Measurements from ENCODE around the gene C1orf116. TPM values are rescaled to one million over a fixed set of nuclear protein-coding genes. Genes with fewer than 3 reads are reported as not detected.
A peak's percentile ranks its signal among the peaks of the same experiment; 100 is the strongest.

Gene C1orf116
- total and polyA plus RNA-seq, 4 experiments from 2014 or later = 0.14 TPM; not detected in 3

GRCh38 chr1:207077012-207077411, 44.5 kb upstream of the C1orf116 start:
- ChIA-PET POLR2A (ENCODE audit: partially characterized antibody) (no interaction called here), CTCF (ENCODE audit: partially characterized antibody) (interaction anchor here (0.7 to 5.1 kb wide), 3 partner anchors 22 to 328 kb away, joined by 3 to 29 read pairs (median 3); no protein-coding TSS in a partner anchor)
- H3K4me1 ChIP-seq (ENCODE audit: insufficient read depth, low read length) = no peaks in the 10 kb centered on the region
- intact Hi-C loops (cut with micrococcal nuclease) = loop anchor here (1.0 to 10.0 kb wide), 6 partner anchors 27 to 442 kb away; partner anchors contain the start of gene DYRK3
- H3K27me3 Mint-ChIP-seq = peaks cover 4 to 9% of the 10 kb centered on the region in 2 donors
- H3K9me3 Mint-ChIP-seq = no peaks in the 10 kb centered on the region
- H3K4me3 ChIP-seq (ENCODE audit: low read length in 2 of 2) = no peak overlapping the region
- no peak overlapping the region for H3K4me3 Mint-ChIP-seq
- H3K27ac ChIP-seq (ENCODE audit: low read depth, low read length) = no peak overlapping the region
- no peaks in the 10 kb centered on the region for H3K27me3 ChIP-seq (ENCODE audit: insufficient read depth, low read length)
- no peaks in the 10 kb centered on the region for H3K36me3 ChIP-seq (ENCODE audit: insufficient read depth, low read length)
- H3K4me1 Mint-ChIP-seq = peaks cover 0 to 2% (median under 1%) of the 10 kb centered on the region in 4 donors
- H3K36me3 Mint-ChIP-seq = no peaks in the 10 kb centered on the region
- no peak overlapping the region for H3K27ac Mint-ChIP-seq
- H3K9me3 ChIP-seq (ENCODE audit: control insufficient read depth in 1 of 2, low read length in 2 of 2) = no peaks in the 10 kb centered on the region
- DNase-seq = no peak

- ChIA-PET CTCF (ENCODE audit: partially characterized antibody) (interaction anchor here (0.7 to 5.1 kb wide), 10 partner anchors 8 to 331 kb away, joined by 3 to 29 read pairs (median 4); partner anchors contain the start of gene PFKFB2), POLR2A (ENCODE audit: partially characterized antibody) (interaction anchor here (0.6 kb wide), 1 partner anchor 1973 kb away, joined by 3 read pairs; no protein-coding TSS in a partner anchor)
- Mint-ChIP-seq H3K4me3 (no peak overlapping the region), H3K27me3 (peaks cover 4 to 9% of the 10 kb centered on the region in 2 donors), H3K4me1 (peaks cover 1 to 6% (median 2%) of the 10 kb centered on the region in 4 donors), H3K36me3 (no peaks in the 10 kb centered on the region), H3K9me3 (no peaks in the 10 kb centered on the region), H3K27ac (no peak overlapping the region)
- intact Hi-C loops (cut with micrococcal nuclease) = loop anchor here (5.0 to 10.0 kb wide), 4 partner anchors 69 to 442 kb away; partner anchors contain the start of gene DYRK3
- Histone ChIP-seq H3K9me3 (ENCODE audit: control insufficient read depth in 1 of 2, low read length in 2 of 2) (no peaks in the 10 kb centered on the region), H3K27me3 (ENCODE audit: insufficient read depth, low read length) (no peaks in the 10 kb centered on the region), H3K27ac (ENCODE audit: low read depth, low read length) (no peak overlapping the region), H3K4me3 (ENCODE audit: low read length in 2 of 2) (no peak overlapping the region), H3K4me1 (ENCODE audit: insufficient read depth, low read length) (peaks cover 1% of the 10 kb centered on the region), H3K36me3 (ENCODE audit: insufficient read depth, low read length) (no peaks in the 10 kb centered on the region)
- DNase-seq = no peak
These were observed 43.8 kb upstream of the C1orf116 start for GRCh38 chr1:207076181-207076955.

- Histone ChIP-seq H3K27me3 (ENCODE audit: insufficient read depth, low read length) (no peaks in the 10 kb centered on the region), H3K9me3 (ENCODE audit: control insufficient read depth in 1 of 2, low read length in 2 of 2) (no peaks in the 10 kb centered on the region), H3K27ac (ENCODE audit: low read depth, low read length) (no peak overlapping the region), H3K4me1 (ENCODE audit: insufficient read depth, low read length) (peaks cover 14% of the 10 kb centered on the region), H3K36me3 (ENCODE audit: insufficient read depth, low read length) (no peaks in the 10 kb centered on the region), H3K4me3 (ENCODE audit: low read length in 2 of 2) (no peak overlapping the region)
- CTCF ChIA-PET (ENCODE audit: partially characterized antibody) = interaction anchor here (0.6 to 5.1 kb wide), 7 partner anchors 9 to 330 kb away, joined by 3 to 29 read pairs (median 4); partner anchors contain the start of gene PFKFB2
- Mint-ChIP-seq H3K9me3 (no peaks in the 10 kb centered on the region), H3K4me1 (peaks cover 7 to 25% (median 12%) of the 10 kb centered on the region in 4 donors), H3K27me3 (peaks cover 4 to 9% of the 10 kb centered on the region in 2 donors), H3K4me3 (no peak overlapping the region), H3K27ac (no peak overlapping the region), H3K36me3 (peaks cover 0 to 2% of the 10 kb centered on the region in 2 donors)
- POLR2A ChIA-PET (ENCODE audit: partially characterized antibody) = interaction anchor here (0.5 kb wide), 1 partner anchor 24 kb away, joined by 3 read pairs; no protein-coding TSS in a partner anchor
- intact Hi-C loops (cut with micrococcal nuclease) = loop anchor here (10.0 kb wide), 2 partner anchors 159 to 439 kb away; partner anchors contain the start of gene DYRK3
- DNase-seq = no peak
These were observed 41.6 kb upstream of the C1orf116 start for GRCh38 chr1:207073906-207074820.

GRCh38 chr1:207072233-207072632, 39.7 kb upstream of the C1orf116 start:
- POLR2A ChIA-PET (ENCODE audit: partially characterized antibody) = no interaction called here
- H3K27ac ChIP-seq (ENCODE audit: low read depth, low read length) = no peak overlapping the region
- Mint-ChIP-seq H3K36me3 (peaks cover 0 to 6% of the 10 kb centered on the region in 2 donors), H3K27me3 (peaks cover 2 to 6% of the 10 kb centered on the region in 2 donors), H3K9me3 (no peaks in the 10 kb centered on the region), H3K4me1 (peaks cover 5 to 27% (median 12%) of the 10 kb centered on the region in 4 donors), H3K4me3 (no peak overlapping the region), H3K27ac (peak overlapping the region in 1 of 7 donors; percentile 6)
- H3K4me1 ChIP-seq (ENCODE audit: insufficient read depth, low read length) = peaks cover 14% of the 10 kb centered on the region
- no peaks in the 10 kb centered on the region for H3K36me3 ChIP-seq (ENCODE audit: insufficient read depth, low read length)
- intact Hi-C loops (cut with micrococcal nuclease) = loop anchor here (10.0 kb wide), 2 partner anchors 157 to 437 kb away; partner anchors contain the start of gene DYRK3
- DNase-seq = no peak
- CTCF ChIA-PET (ENCODE audit: partially characterized antibody) = interaction anchor here (1.1 to 5.1 kb wide), 6 partner anchors 11 to 332 kb away, joined by 3 to 29 read pairs (median 6); no protein-coding TSS in a partner anchor
- no peaks in the 10 kb centered on the region for H3K27me3 ChIP-seq (ENCODE audit: insufficient read depth, low read length)
- no peaks in the 10 kb centered on the region for H3K9me3 ChIP-seq (ENCODE audit: control insufficient read depth in 1 of 2, low read length in 2 of 2)
- no peak overlapping the region for H3K4me3 ChIP-seq (ENCODE audit: low read length in 2 of 2)

GRCh38 chr1:207071426-207071825, 38.9 kb upstream of the C1orf116 start:
- Mint-ChIP-seq H3K27me3 (peaks cover 2% of the 10 kb centered on the region in 2 donors), H3K4me3 (no peak overlapping the region), H3K4me1 (peaks cover 5 to 27% (median 12%) of the 10 kb centered on the region in 4 donors), H3K36me3 (peaks cover 0 to 6% of the 10 kb centered on the region in 2 donors), H3K9me3 (no peaks in the 10 kb centered on the region), H3K27ac (no peak overlapping the region)
- intact Hi-C loops (cut with micrococcal nuclease) = loop anchor here (10.0 kb wide), 2 partner anchors 157 to 437 kb away; partner anchors contain the start of gene DYRK3
- Histone ChIP-seq H3K4me1 (ENCODE audit: insufficient read depth, low read length) (peaks cover 14% of the 10 kb centered on the region), H3K27me3 (ENCODE audit: insufficient read depth, low read length) (no peaks in the 10 kb centered on the region), H3K36me3 (ENCODE audit: insufficient read depth, low read length) (no peaks in the 10 kb centered on the region), H3K9me3 (ENCODE audit: control insufficient read depth in 1 of 2, low read length in 2 of 2) (no peaks in the 10 kb centered on the region), H3K27ac (ENCODE audit: low read depth, low read length) (no peak overlapping the region), H3K4me3 (ENCODE audit: low read length in 2 of 2) (no peak overlapping the region)
- CTCF ChIA-PET (ENCODE audit: partially characterized antibody) = interaction anchor here (1.0 to 1.7 kb wide), 6 partner anchors 9 to 334 kb away, joined by 3 to 9 read pairs (median 6); no protein-coding TSS in a partner anchor
- no peak for DNase-seq
- POLR2A ChIA-PET (ENCODE audit: partially characterized antibody) = interaction anchor here (1.8 kb wide), 1 partner anchor 19 kb away, joined by 8 read pairs; the partner anchor contains the start of gene PFKFB2

- H3K27me3 ChIP-seq (ENCODE audit: insufficient read depth, low read length) = no peaks in the 10 kb centered on the region
- Mint-ChIP-seq H3K4me1 (peaks cover 5 to 27% (median 12%) of the 10 kb centered on the region in 4 donors), H3K4me3 (peak overlapping the region in 4 of 8 donors; percentile 9 to 70 (median 52)), H3K9me3 (no peaks in the 10 kb centered on the region), H3K27me3 (peaks cover 2% of the 10 kb centered on the region in 2 donors), H3K27ac (peak overlapping the region in 5 of 7 donors; percentile 8 to 91 (median 63)), H3K36me3 (peaks cover 0 to 6% of the 10 kb centered on the region in 2 donors)
- ChIA-PET CTCF (ENCODE audit: partially characterized antibody) (interaction anchor here (1.0 to 1.7 kb wide), 6 partner anchors 9 to 335 kb away, joined by 3 to 9 read pairs (median 6); no protein-coding TSS in a partner anchor), POLR2A (ENCODE audit: partially characterized antibody) (interaction anchor here (1.8 kb wide), 1 partner anchor 18 kb away, joined by 8 read pairs; the partner anchor contains the start of gene PFKFB2)
- H3K36me3 ChIP-seq (ENCODE audit: insufficient read depth, low read length) = no peaks in the 10 kb centered on the region
- H3K9me3 ChIP-seq (ENCODE audit: control insufficient read depth in 1 of 2, low read length in 2 of 2) = no peaks in the 10 kb centered on the region
- peaks cover 14% of the 10 kb centered on the region for H3K4me1 ChIP-seq (ENCODE audit: insufficient read depth, low read length)
- no peak for DNase-seq
- no peak overlapping the region for H3K4me3 ChIP-seq (ENCODE audit: low read length in 2 of 2)
- H3K27ac ChIP-seq (ENCODE audit: low read depth, low read length) = no peak overlapping the region
- intact Hi-C loops (cut with micrococcal nuclease) = loop anchor here (10.0 kb wide), 2 partner anchors 156 to 436 kb away; partner anchors contain the start of gene DYRK3
These were observed 38.3 kb upstream of the C1orf116 start for GRCh38 chr1:207070811-207071210.
